KG1 (cell line): ENCODE measurements around the gene GPRC5B.

Source experiments
- DNase-seq: peaks from one replicate; lab custom pipeline; 2025; lab: John Stamatoyannopoulos, UW

GPRC5B gene

DNA sequence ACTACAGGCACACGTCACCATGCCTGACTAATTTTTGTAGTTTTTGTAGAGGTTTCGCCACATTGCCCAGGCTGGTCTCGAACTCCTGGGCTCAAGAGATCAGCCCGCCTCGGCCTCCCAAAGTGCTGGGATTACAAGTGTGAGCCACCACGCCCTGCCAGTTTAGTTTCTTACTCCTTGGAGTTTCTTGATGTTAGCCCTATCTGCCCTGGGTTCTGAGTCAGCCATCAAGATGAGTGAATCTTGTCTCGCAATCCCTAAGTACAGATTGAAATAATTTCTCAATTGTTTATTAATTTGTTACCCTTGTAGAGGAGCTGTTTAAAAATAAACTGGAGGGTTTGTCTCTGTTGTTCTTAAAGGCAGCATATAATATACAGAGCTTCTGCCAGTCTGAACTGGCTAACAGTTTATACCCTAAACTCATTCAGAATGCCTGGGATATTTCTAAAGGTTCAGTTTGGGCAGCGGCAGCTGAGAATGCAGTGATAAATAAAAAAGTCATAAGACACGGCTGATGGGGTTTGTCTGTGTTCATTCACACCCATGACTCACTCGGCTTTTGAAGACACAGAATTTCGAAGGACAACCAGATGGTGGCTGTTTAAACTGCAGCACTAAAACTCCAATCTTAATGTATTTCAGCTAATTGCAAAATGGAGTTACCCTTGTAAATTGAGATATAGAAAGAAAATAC is 39.6 kb downstream of the GPRC5B start:
- no peak for DNase-seq

GRCh38 chr16:19843371-19843770 is 41.3 kb downstream of the GPRC5B start:
- no peak for DNase-seq

- DNase-seq, result no peak
Observed at GRCh38 chr16:19842426-19843157, 42.1 kb downstream of the GPRC5B start.

- DNase-seq, result no peak
Observed at GRCh38 chr16:19841184-19841583, 43.5 kb downstream of the GPRC5B start.

DNA sequence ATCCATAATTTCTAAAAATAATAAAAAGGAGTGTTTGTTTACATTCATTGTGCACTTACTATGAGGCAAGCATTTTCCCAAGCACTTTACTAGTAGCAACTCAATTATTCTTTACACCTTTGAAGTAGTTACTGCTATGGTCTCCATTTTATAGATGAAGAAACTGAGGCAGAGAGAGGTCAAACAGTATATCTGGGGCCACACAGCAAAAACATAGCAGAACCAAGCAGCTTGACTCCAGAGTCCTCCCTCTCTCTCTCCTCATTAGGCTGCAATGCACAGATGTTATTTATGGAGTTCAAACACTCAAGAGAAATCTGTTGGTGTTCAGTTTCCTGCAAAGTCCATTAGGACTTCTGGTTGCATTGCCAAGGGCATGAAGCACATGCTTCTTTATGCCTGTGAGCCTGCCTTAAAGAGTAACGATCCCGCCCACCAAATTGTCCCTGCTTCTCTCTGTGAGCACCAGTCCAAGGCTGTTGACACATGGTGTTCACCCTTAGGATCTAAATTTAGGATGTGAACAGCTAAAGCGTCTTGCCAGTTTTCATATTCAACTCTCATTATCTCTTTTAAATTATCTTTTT is 44.0 kb downstream of the GPRC5B start:
- no peak for DNase-seq

GRCh38 chr16:19837984-19838707 is 46.5 kb downstream of the GPRC5B start:
- no peak for DNase-seq

DNA sequence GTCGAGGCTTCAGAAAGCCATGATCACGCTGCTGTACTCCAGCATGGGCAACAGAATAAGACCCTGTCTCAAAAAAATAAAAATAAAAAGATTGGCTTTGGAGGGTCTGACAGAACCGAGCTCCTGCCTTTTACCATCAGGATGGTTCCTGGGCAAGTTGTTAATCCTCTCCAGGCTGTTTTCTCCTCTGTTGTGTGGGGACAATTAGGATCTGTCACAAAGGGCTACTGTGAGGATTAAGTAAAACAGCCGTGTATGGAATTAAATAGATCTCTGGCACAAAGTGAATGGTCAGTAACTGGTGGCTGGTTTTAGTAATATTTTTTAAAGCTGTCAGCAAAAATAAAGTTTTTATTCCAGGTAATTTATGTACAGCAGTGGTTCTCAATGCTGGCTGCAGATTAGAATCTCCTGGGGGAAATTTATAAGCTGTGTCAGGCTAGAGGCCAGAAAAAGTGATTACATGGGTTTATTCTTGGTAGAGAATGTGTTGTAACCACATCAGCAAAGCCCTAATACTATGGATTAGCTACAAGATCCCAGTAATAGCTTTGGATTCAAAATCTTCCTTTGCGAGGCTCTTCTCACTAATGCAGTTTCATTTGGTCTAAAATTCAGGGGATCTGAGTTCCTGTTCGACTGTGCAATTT is 47.2 kb downstream of the GPRC5B start:
- no peak for DNase-seq

- DNase-seq, result no peak
Observed at GRCh38 chr16:19835968-19836421, 48.7 kb downstream of the GPRC5B start.

GRCh38 chr16:19835196-19835595 is 49.5 kb downstream of the GPRC5B start:
- no peak for DNase-seq

DNA sequence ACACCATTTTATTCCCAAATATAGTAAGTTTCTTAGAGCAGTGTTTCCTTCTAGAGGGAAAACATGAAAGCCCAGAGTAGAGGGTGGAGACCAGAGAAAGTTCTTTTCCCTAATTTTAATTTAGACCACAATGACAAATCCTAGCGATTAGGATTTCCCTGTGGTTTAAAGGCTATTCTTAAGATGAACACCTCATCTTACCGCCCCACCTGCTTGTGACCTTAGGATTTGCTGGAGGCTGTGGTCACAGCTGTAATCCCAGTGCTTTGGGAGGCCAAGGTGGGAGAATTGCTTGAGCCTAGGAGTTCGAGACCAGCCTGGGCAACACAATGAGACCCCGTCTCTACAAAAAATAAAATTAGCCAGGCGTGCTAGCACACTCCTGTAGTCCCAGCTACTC is 51.1 kb downstream of the GPRC5B start:
- DNase-seq, result no peak

- DNase-seq, result no peak
Observed at GRCh38 chr16:19833176-19833575, 51.5 kb downstream of the GPRC5B start.

DNA sequence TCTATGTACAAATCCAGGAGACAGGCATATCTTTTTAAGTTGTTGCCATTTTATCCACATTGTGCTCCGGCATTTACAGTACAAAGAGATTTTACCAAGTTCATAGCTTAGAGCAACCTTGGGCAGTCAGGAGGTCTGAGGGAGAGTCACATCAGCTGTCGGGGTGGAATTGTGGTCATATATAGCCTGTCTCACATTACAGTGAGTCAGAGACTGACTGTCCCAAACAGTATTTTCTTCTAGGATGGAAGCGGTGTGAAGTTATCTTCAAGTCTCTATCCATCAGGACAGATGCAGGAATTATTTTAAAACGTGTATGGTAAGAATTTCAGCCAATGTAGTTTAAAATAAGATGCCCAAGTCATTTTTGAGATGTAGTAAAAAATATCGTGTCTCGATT is 53.0 kb downstream of the GPRC5B start:
- DNase-seq, result no peak

DNA sequence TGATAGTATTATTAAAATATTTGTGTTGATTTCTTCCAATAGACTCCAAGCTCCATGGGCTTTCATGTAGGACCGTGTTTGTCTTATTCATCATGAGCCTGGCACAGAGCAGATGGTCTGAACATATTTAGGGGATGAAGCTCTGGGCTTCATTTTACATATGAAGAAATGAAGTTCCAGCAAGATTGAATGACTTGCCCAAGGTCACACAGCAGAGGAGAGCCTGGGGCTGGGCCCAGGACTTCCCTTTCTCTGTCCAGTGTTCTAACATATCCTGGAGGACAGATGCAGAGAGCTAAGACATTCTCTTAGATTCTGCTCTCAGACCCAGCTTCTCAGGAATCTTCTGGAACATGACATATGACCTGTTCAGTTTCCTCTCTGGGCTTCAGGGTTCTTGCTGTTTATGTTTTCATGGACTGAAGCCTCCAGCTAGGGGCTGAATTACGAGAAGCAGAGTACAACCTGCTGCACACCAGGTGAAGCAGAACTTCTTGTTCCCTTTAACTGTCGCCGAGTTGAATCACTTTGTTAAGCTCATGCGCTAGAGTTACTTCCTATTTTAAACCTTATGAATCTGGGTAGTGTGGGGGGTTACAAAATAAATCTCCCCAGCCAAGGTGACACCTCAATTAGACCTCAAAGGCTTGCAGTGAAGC is 53.6 kb downstream of the GPRC5B start:
- DNase-seq, result no peak

GRCh38 chr16:19829844-19830692 is 54.6 kb downstream of the GPRC5B start:
- DNase-seq, result no peak

GRCh38 chr16:19824216-19824615 is 60.4 kb downstream of the GPRC5B start:
- DNase-seq, result no peak

DNA sequence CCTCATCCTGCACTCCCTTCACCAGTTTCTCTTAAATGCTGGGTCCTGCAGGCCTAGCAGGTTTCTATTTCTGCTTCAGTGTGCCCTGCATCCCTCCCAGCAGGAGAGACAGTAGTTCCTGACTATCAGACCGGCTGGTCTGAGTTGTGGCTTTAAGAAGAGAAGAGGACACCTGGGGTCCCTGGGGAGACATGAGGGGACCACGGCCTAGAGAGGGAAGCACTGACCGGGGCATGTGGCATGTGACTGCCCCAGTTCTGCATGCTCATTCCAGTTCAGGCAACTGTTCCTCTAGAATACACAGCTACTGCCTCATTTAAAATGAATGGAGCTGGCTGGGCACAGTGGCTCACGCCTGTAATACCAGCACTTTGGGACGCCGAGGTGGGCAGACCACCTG is 61.3 kb downstream of the GPRC5B start:
- DNase-seq, result no peak

DNA sequence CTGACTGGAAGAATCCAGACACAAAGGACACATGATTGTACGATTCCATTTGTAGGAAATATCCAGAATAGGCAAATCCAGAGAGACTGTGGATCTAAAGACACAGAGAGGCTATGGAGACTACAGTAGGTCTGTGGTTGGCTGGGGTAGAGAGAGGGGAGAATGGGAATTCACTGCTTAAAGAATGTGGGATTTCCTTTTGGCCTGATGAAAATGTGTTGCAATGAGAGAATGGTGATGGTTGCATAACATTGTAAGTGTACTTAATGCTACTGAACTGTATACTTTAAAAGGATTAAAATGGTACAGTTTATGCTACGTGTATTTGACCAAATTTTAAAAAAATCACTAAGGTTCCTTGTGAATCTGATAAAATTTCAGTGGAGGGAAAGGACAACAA is 62.1 kb downstream of the GPRC5B start:
- DNase-seq, result no peak

- no peak for DNase-seq
Observed at GRCh38 chr16:19817875-19818274, 66.8 kb downstream of the GPRC5B start.

DNA sequence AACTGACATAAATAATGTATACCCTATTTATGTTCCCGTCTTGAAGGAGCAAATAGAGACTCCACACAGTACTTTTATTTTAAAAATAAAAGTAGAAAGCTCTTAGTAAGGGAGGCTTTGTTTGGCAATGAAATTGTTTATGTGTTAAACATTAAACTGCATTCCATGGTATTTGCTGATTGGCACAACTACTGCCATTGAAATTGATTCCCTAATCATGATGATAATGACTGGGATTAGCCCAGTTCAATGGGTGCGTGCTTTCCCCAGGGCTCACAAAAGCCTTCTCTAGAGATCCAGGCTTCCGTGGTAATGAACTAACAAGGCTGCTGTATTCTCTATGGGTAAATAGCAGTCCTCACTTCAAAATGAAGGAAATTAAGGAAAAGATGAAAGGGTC is 67.5 kb downstream of the GPRC5B start:
- no peak for DNase-seq

DNA sequence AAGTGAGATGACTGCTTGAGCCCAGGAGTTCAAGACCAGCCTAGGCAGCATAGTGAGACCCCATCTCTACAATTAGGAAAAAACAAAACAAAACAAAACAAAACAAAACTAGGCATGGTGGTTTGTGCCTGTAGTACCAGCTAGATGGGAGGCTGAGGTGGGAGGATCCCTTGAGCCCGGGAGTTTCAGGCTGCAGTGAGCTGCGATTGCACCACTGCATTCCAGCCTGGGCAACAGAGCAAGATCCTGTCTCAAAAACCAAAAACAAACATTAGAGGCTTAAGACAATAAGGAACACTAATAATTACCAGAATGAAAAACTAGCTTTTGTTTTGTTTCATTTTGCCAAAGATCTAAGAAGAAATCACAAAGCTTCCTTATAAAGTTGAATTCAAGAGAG is 69.2 kb downstream of the GPRC5B start:
- no peak for DNase-seq

- no peak for DNase-seq
Observed at GRCh38 chr16:19812986-19813385, 71.7 kb downstream of the GPRC5B start.
